Esophagus (tissue), 2 donors: ENCODE results near the gene PRRC1. TPM values are rescaled to one million over a fixed set of nuclear protein-coding genes. Genes with fewer than 3 reads are reported as not detected.

Experiments used
- H3K27ac ChIP-seq, 2 donors: one replicate each; pipeline ENCODE4 v1.5.1; 2013; ENCODE audit warnings: low read depth in 2 of 2, mild to moderate bottlenecking in 2 of 2, inconsistent platforms in 1 of 2, low read length in 1 of 2, moderate library complexity in 1 of 2
- H3K27me3 ChIP-seq, 2 donors: one replicate each; pipeline ENCODE4 v1.6.1; 2013; ENCODE audit warnings: low read length in 2 of 2, control low read depth in 1 of 2, mild to moderate bottlenecking in 1 of 2; ENCODE audit not compliant: insufficient read depth in 2 of 2, control insufficient read depth in 1 of 2
- H3K36me3 ChIP-seq, 2 donors: one replicate each; pipeline ENCODE4 v1.6.1; 2013; ENCODE audit warnings: low read length in 1 of 2; ENCODE audit not compliant: control insufficient read depth in 2 of 2, insufficient read depth in 2 of 2
- H3K4me1 ChIP-seq, 2 donors: one replicate each; pipeline ENCODE4 v1.6.1; 2013; ENCODE audit warnings: low read length in 1 of 2; ENCODE audit not compliant: control insufficient read depth in 2 of 2, insufficient read depth in 2 of 2
- H3K4me3 ChIP-seq, 2 donors: one replicate each; pipeline ENCODE4 v1.5.1; 2013; ENCODE audit warnings: low read length in 2 of 2, mild to moderate bottlenecking in 2 of 2, low read depth in 1 of 2, moderate library complexity in 1 of 2
- H3K9me3 ChIP-seq, 2 donors: one replicate each; pipeline ENCODE4 v1.6.1; 2013; ENCODE audit warnings: mild to moderate bottlenecking in 2 of 2, low read depth in 1 of 2, low read length in 1 of 2, moderate library complexity in 1 of 2; ENCODE audit not compliant: control insufficient read depth in 2 of 2, insufficient read depth in 1 of 2
- WGBS, 2 donors: extraction: QIAGEN DNeasy Blood & Tissue Kit; methylation state at CpG; one replicate each; pipeline ENCODE4 v1.1.7; 2013; 5-methylcytosine and 5-hydroxymethylcytosine counted together
- polyA plus RNA-seq, 2 donors: library from polyadenylated mRNA; stranded (reverse); fragments of 200-250 nt; gene quantifications; one replicate each; pipeline ENCODE4 v1.2.3, GENCODE V29; 2013
- donor health status: healthy with polysubstance abuse.
- donor health status: Bipolar disorder and iron deficiency.

PRRC1 gene
- polyA plus RNA-seq, 2 donors: 16.7 to 22.2 TPM

GRCh38 chr5:127601111-127601510 is 83.7 kb downstream of the PRRC1 start:
- Histone ChIP-seq H3K4me3 (no peak overlapping the region), H3K9me3 (no peaks in the 10 kb centered on the region), H3K36me3 (no peaks in the 10 kb centered on the region), H3K4me1 (no peaks in the 10 kb centered on the region), H3K27ac (no peak overlapping the region), H3K27me3 (no peaks in the 10 kb centered on the region)
- 72 to 84% methylated on average over 1 of the region's 1 CpG for WGBS, 2 donors

- no peak overlapping the region for H3K4me3 ChIP-seq
- no peaks in the 10 kb centered on the region for H3K4me1 ChIP-seq
- no peaks in the 10 kb centered on the region for H3K36me3 ChIP-seq
- H3K9me3 ChIP-seq: no peaks in the 10 kb centered on the region
- 86 to 90% methylated on average over 4 of the region's 4 CpGs for WGBS, 2 donors
- no peak overlapping the region for H3K27ac ChIP-seq
- no peaks in the 10 kb centered on the region for H3K27me3 ChIP-seq
Measured at GRCh38 chr5:127601601-127602000, 84.2 kb downstream of the PRRC1 start.

- Histone ChIP-seq H3K36me3 (no peaks in the 10 kb centered on the region), H3K9me3 (no peaks in the 10 kb centered on the region)
- 92 to 97% methylated on average over 3 of the region's 3 CpGs for WGBS, 2 donors
Measured at GRCh38 chr5:127602481-127602880, 85.0 kb downstream of the PRRC1 start.

GRCh38 chr5:127602896-127603844 is 85.7 kb downstream of the PRRC1 start:
- WGBS, 2 donors: 46 to 51% methylated on average over 8 of the region's 8 CpGs

More at GRCh38 chr5:127602481-127602880, 85.0 kb downstream of the PRRC1 start:
- Histone ChIP-seq H3K27me3 (no peaks in the 10 kb centered on the region), H3K4me1 (no peaks in the 10 kb centered on the region), H3K27ac (no peak overlapping the region), H3K4me3 (no peak overlapping the region)

More at GRCh38 chr5:127602896-127603844, 85.7 kb downstream of the PRRC1 start:
- H3K9me3 ChIP-seq: no peaks in the 10 kb centered on the region
- no peaks in the 10 kb centered on the region for H3K36me3 ChIP-seq
- no peak overlapping the region for H3K4me3 ChIP-seq
- H3K27ac ChIP-seq: no peak overlapping the region
- H3K27me3 ChIP-seq: no peaks in the 10 kb centered on the region
- H3K4me1 ChIP-seq: no peaks in the 10 kb centered on the region

Other genes starting within 250 kb of the PRRC1 start
- under 1 TPM; 0.02 TPM for gene MEGF10, start 226.8 kb upstream of the PRRC1 start, polyA plus RNA-seq
- gene CTXN3, start 131.4 kb downstream of the PRRC1 start, polyA plus RNA-seq: under 1 TPM; 0.04 to 0.14 TPM
- gene CCDC192, start 185.8 kb downstream of the PRRC1 start, polyA plus RNA-seq: not detected